Activated T-cell treated with anti-CD3 and anti-CD28 coated beads, Interleukin-2, amount 50 U/mL, for 4 hours (primary cell): ENCODE data around the gene LRP1-AS. TPM values are rescaled to one million over a fixed set of nuclear protein-coding genes. Genes with fewer than 3 reads are reported as not detected.

ENCODE experiments used
- ATAC-seq, 2 donors: fragments of 200-7000 bp; cut with Tn5 transposase; one replicate each; pipeline ENCODE4 v1.10.0; 2021
- DNase-seq: peaks from one replicate; pipeline ENCODE4 v3.0.0-alpha.2; 2020
- H3K27me3 Mint-ChIP-seq: one replicate; pipeline ENCODE4 v1.8.0; 2021; ENCODE audit warnings: low read depth, mixed read lengths
- H3K36me3 Mint-ChIP-seq: one replicate; pipeline ENCODE4 v1.8.0; 2022; ENCODE audit warnings: mixed read lengths; ENCODE audit not compliant: insufficient read depth
- H3K4me1 Mint-ChIP-seq: one replicate; pipeline ENCODE4 v1.8.0; 2021; ENCODE audit warnings: low read depth, mixed read lengths
- H3K4me3 Mint-ChIP-seq: one replicate; pipeline ENCODE4 v1.8.0; 2021; ENCODE audit warnings: mild to moderate bottlenecking, moderate library complexity, mixed read lengths
- H3K9me3 Mint-ChIP-seq: one replicate; pipeline ENCODE4 v1.8.0; 2021; ENCODE audit warnings: mixed read lengths
- total RNA-seq, 3 donors: library from RNA; stranded (reverse); gene quantifications; one replicate each; pipeline ENCODE4 v1.2.1, GENCODE V29; 2021

LRP1-AS gene
- total RNA-seq, 3 donors from 2014 or later: not detected

- no peaks in the 10 kb centered on the region for H3K36me3 Mint-ChIP-seq
- no peak overlapping the region for H3K4me3 Mint-ChIP-seq
- peaks cover 1% of the 10 kb centered on the region for H3K27me3 Mint-ChIP-seq
Observed at GRCh38 chr12:57185906-57186508, 38.6 kb upstream of the LRP1-AS start.

GRCh38 chr12:57185403-57185802 is 38.0 kb upstream of the LRP1-AS start:
- H3K36me3 Mint-ChIP-seq: no peaks in the 10 kb centered on the region
- H3K9me3 Mint-ChIP-seq: no peaks in the 10 kb centered on the region
- H3K27me3 Mint-ChIP-seq: peaks cover 1% of the 10 kb centered on the region
- ATAC-seq (no peak), DNase-seq (no peak)
- no peaks in the 10 kb centered on the region for H3K4me1 Mint-ChIP-seq
- no peak overlapping the region for H3K4me3 Mint-ChIP-seq

More at GRCh38 chr12:57185906-57186508, 38.6 kb upstream of the LRP1-AS start:
- Mint-ChIP-seq H3K4me1 (no peaks in the 10 kb centered on the region), H3K9me3 (no peaks in the 10 kb centered on the region)
- DNase-seq (no peak), ATAC-seq (no peak)

GRCh38 chr12:57183939-57184725 is 36.7 kb upstream of the LRP1-AS start:
- ATAC-seq: no peak
- Mint-ChIP-seq H3K4me3 (no peak overlapping the region), H3K36me3 (no peaks in the 10 kb centered on the region), H3K4me1 (no peaks in the 10 kb centered on the region), H3K9me3 (no peaks in the 10 kb centered on the region), H3K27me3 (peaks cover 1% of the 10 kb centered on the region)
- DNase-seq: no peak

DNA sequence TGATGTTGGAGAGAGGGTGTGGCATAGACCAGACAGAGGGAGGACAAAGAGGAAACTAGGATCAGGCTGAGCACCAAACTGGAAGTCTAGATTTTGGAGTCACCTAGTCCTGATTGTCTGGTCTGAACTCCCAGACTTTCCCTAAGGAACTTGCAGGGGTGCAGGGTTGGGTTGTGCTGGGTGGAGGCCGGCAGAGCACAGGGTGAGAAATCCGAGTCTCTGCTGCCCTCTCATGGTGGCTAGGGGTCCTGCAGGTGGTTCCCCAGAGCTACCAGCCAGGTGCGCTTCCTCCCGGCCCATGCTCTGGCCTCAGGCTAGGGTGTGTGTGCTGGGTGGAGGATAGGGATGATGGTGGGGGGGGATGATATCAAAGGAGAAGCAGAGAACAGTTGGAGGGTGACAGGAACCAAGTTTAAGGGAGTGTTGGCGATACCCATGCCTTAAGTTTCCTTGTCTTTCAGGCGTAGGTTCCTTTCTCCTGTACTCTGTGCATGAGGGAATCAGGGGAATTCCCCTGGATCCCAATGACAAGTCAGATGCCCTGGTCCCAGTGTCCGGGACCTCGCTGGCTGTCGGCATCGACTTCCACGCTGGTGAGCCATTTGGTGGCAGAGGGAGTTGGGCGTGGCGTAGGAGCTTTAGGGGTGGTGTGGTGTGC is 35.6 kb upstream of the LRP1-AS start:
- Mint-ChIP-seq H3K27me3 (peaks cover 1% of the 10 kb centered on the region), H3K4me1 (no peaks in the 10 kb centered on the region), H3K4me3 (no peak overlapping the region), H3K9me3 (no peaks in the 10 kb centered on the region), H3K36me3 (no peaks in the 10 kb centered on the region)
- peak; percentile 82 for DNase-seq
- ATAC-seq: peak; percentile 96 to 97

GRCh38 chr12:57181561-57182155 is 34.2 kb upstream of the LRP1-AS start:
- Mint-ChIP-seq H3K9me3 (no peaks in the 10 kb centered on the region), H3K27me3 (peaks cover 1% of the 10 kb centered on the region), H3K4me1 (no peaks in the 10 kb centered on the region), H3K36me3 (no peaks in the 10 kb centered on the region), H3K4me3 (no peak overlapping the region)
- DNase-seq (no peak), ATAC-seq (no peak)

DNA sequence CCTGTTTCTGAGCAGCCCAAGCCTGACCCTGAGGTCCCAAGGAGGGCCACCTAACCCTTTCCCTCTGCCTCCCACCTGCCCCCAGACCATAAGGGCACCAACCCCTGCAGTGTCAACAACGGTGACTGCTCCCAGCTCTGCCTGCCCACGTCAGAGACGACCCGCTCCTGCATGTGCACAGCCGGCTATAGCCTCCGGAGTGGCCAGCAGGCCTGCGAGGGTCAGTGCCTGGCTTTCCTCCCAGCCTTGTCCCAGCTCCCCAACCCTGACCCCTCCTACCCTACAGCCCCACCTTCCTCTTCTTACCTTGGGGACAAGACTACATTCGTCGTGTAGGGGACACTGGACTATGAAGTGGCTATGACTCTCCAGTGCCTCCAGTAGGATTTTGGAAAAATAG is 33.7 kb upstream of the LRP1-AS start:
- Mint-ChIP-seq H3K27me3 (peaks cover 1% of the 10 kb centered on the region), H3K36me3 (no peaks in the 10 kb centered on the region), H3K4me3 (no peak overlapping the region), H3K9me3 (no peaks in the 10 kb centered on the region), H3K4me1 (no peaks in the 10 kb centered on the region)
- DNase-seq: no peak
- no peak for ATAC-seq

DNA sequence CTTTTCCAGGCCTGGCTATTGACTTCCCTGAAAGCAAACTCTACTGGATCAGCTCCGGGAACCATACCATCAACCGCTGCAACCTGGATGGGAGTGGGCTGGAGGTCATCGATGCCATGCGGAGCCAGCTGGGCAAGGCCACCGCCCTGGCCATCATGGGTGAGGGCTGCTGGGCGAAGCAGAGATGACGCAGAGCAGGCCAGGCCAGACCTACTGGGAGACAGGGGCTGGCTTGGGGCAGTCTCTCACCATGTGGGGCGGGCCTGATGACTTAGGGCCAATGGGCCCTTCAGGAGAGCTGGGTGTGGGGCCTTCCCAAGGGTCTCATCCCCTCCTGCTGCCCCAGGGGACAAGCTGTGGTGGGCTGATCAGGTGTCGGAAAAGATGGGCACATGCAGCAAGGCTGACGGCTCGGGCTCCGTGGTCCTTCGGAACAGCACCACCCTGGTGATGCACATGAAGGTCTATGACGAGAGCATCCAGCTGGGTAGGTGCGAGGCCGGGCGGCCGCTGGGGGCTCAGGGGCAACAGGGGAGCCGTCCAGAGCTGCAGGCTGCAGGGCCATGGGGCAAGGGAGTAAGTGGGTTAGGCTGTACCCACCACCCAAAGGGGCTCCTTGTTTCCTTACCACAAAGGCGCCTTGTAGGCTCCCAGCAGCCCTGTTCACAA is 33.0 kb upstream of the LRP1-AS start:
- Mint-ChIP-seq H3K4me1 (no peaks in the 10 kb centered on the region), H3K9me3 (no peaks in the 10 kb centered on the region), H3K4me3 (no peak overlapping the region), H3K27me3 (peaks cover 1% of the 10 kb centered on the region), H3K36me3 (no peaks in the 10 kb centered on the region)
- DNase-seq (no peak), ATAC-seq (no peak)

DNA sequence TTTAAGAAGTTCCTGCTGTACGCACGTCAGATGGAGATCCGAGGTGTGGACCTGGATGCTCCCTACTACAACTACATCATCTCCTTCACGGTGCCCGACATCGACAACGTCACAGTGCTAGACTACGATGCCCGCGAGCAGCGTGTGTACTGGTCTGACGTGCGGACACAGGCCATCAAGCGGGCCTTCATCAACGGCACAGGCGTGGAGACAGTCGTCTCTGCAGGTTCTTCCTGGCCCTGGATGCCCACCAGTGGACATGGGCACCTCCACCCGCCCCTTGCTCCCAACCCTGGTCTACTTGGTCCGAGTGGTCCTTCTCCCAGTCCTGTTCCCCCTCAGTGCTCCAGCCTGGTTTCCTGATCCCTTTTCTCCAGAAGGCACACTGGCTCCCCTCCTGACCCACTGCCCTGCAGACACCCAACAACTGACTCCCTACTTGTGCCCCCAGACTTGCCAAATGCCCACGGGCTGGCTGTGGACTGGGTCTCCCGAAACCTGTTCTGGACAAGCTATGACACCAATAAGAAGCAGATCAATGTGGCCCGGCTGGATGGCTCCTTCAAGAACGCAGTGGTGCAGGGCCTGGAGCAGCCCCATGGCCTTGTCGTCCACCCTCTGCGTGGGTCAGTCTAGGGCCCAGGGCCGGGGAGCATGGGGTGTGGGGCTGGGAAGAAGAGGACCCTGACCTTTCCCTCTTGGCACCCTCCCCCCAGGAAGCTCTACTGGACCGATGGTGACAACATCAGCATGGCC is 32.1 kb upstream of the LRP1-AS start:
- no peak for ATAC-seq
- Mint-ChIP-seq H3K4me1 (no peaks in the 10 kb centered on the region), H3K4me3 (no peak overlapping the region), H3K27me3 (peaks cover 1% of the 10 kb centered on the region), H3K9me3 (no peaks in the 10 kb centered on the region), H3K36me3 (no peaks in the 10 kb centered on the region)
- no peak for DNase-seq

GRCh38 chr12:57178213-57178612 is 30.8 kb upstream of the LRP1-AS start:
- H3K9me3 Mint-ChIP-seq: no peaks in the 10 kb centered on the region
- DNase-seq: no peak
- ATAC-seq: no peak
- H3K4me1 Mint-ChIP-seq: no peaks in the 10 kb centered on the region
- H3K4me3 Mint-ChIP-seq: no peak overlapping the region
- H3K36me3 Mint-ChIP-seq: no peaks in the 10 kb centered on the region
- H3K27me3 Mint-ChIP-seq: peaks cover 1% of the 10 kb centered on the region

- Mint-ChIP-seq H3K27me3 (no peaks in the 10 kb centered on the region), H3K4me1 (no peaks in the 10 kb centered on the region), H3K4me3 (no peak overlapping the region), H3K9me3 (no peaks in the 10 kb centered on the region), H3K36me3 (no peaks in the 10 kb centered on the region)
- ATAC-seq: no peak
- no peak for DNase-seq
Observed at GRCh38 chr12:57177354-57177753, 29.9 kb upstream of the LRP1-AS start.

DNA sequence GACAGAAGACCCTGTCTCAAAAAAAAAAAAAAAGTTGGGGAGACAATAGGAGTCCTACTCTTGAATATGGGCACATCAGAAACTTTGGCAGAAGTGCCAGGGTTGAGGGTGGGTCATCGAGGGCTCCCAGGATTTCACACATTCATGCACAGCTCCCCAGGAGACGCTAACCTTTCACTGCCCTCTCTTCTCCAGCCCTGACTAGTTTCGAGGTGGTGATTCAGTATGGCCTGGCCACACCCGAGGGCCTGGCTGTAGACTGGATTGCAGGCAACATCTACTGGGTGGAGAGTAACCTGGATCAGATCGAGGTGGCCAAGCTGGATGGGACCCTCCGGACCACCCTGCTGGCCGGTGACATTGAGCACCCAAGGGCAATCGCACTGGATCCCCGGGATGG is 29.4 kb upstream of the LRP1-AS start:
- Mint-ChIP-seq H3K4me1 (no peaks in the 10 kb centered on the region), H3K9me3 (no peaks in the 10 kb centered on the region), H3K4me3 (no peak overlapping the region), H3K27me3 (no peaks in the 10 kb centered on the region), H3K36me3 (no peaks in the 10 kb centered on the region)
- ATAC-seq: no peak
- no peak for DNase-seq

DNA sequence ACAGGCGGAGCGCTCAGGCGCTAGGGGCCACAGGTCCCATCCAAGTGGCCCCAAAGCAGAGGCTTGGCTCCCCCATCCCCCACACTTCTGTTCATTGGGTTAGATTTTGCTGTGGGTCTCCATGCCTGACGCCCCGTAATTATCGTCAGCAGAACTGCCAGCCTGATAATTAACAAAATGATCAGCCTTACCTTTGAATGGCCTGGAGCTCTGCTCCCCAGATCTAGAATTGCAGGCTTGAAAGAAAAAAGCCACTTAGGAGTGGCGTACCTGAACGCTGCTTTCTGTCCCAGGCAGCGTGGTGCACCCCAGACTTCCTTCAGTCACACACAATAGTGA is 28.7 kb upstream of the LRP1-AS start:
- Mint-ChIP-seq H3K9me3 (no peaks in the 10 kb centered on the region), H3K36me3 (no peaks in the 10 kb centered on the region), H3K4me3 (no peak overlapping the region), H3K27me3 (no peaks in the 10 kb centered on the region), H3K4me1 (no peaks in the 10 kb centered on the region)
- DNase-seq (no peak), ATAC-seq (no peak)

GRCh38 chr12:57175428-57176138 is 28.2 kb upstream of the LRP1-AS start:
- no peaks in the 10 kb centered on the region for H3K27me3 Mint-ChIP-seq
- H3K9me3 Mint-ChIP-seq: no peaks in the 10 kb centered on the region
- no peaks in the 10 kb centered on the region for H3K36me3 Mint-ChIP-seq
- ATAC-seq (no peak), DNase-seq (peak; percentile 31)
- H3K4me3 Mint-ChIP-seq: no peak overlapping the region
- no peaks in the 10 kb centered on the region for H3K4me1 Mint-ChIP-seq
